Measurements from ENCODE around the gene FAH.

The FAH gene

DNA sequence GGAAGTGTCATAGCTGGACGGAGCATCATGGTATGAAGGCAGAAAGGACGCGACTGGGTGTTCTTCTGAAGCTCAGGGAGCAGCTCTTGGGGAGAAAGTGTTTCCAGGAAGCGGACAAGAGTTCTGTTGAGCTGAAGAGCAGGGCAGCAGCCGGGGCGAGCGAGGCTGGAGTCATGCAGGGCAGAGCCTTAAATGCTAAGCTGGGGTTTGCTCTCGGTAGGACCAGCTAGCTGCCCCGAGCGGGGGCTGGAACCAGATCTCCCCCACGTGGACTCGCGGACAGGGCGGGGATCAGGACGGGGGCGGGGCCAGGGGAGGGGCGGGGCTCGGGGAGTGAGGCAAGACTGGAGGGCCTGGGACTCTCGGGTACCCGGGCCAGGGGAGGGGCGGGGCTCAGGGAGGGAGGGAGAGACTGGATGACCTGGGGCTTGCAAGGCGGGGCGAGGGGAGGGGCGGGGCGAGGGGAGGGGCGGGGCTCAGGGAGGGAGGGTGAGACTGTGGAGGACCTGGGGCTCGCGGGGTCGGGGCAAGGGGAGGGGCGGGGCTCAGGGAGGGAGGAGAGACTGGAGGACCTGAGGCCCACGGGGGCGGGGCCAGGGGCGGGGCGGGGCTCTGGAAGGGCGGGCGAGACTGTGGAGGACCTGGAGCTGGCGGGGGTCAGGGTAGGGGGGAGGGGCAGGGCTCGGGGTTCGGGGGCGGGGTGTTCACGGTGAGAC lies 461 bp upstream of the FAH start:
- DNase-seq, result peak; percentile 85 to 88

DNA sequence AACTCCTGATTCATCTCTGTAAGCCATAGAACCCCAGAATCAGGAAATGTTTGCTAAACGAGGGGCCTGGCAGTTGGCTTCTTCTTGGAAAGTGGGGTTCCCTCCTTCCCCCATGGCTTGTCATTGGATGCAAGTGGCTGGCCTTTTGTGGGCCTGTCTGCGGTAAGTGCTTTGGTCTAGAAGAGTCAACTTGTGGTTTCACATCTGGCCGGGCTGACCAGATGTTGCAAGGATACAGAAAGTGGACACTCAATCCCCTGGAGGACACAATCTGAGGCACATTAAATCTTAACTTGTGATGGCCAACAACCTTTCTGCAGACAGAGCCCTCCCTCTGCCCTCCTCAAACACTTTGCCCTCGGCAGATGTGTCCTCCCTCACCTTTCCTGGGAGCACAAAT lies 1.1 kb downstream of the FAH start:
- DNase-seq, result no peak

DNA sequence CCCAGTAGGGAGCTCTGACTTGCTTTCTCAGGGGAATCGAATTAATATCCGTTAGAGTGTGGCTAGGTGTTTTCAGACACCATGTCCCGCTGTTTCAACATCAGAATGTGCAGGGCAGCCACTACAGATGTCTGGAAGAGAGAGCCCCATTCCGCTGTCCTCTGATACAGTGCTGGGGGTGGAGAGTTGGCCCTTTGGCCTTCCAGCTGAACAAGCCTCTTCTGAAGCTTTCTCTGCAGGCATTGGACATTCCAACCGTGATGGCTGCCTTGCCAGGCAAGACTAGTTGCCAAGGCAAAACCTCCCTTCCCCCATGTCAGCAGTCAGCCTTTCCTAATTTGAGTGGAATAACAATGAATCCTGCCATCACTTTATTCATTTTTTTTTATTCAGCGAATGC lies 1.5 kb downstream of the FAH start:
- DNase-seq, result no peak

DNA sequence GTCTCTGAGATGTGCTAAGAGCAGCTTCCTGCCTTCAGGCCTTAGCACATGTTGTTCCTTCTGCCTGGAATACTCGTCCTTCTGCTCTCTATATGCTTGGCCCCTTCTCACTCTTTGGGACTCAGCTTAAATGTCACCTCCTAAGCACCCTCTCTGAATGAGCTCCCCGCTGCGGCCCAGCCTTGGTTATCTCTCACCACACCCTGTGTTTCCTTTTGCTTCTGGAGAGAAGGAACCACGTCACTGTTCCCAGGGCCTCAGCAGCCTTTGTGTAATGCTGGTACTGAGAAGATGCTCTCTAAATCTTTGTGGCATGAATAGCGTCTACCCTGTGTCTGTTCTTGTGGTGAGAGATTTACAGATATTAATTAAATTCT lies 2.2 kb downstream of the FAH start:
- no peak for DNase-seq

DNA sequence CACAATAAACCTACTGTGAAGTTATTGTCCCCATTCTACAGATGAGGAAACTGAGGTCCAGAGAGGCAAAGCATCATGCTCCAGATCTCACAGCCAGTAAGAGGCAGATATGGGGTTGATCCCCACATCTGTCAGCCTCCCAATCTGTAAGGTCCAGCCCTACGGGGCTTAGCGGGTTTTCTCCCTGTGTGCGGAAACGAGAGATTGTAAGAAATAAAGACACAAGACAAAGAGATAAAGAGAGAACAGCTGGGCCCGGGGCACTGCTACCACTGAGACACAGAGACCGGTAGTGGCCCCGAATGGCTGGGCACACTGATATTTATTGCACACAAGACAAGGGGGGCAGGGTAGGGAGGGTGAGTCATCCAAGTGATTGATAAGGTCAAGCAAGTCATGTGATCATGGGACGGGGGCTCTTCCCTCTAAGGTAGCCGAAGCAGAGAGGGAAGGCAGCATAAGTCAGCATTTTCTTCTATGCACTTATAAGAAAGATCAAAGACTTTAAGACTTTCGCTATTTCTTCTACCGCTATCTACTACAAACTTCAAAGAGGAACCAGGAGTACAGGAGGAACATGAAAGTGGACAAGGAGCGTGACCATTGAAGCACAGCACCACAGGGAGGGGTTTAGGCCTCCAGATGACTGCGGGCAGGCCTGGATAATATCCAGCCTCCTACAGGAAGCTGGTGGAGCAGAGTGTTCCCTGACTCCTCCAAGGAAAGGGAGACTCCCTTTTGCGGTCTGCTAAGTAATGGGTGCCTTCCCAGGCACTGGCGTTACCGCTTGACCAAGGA lies 2.8 kb downstream of the FAH start:
- peak in 1 of 2 experiments; percentile 11 for DNase-seq

DNA sequence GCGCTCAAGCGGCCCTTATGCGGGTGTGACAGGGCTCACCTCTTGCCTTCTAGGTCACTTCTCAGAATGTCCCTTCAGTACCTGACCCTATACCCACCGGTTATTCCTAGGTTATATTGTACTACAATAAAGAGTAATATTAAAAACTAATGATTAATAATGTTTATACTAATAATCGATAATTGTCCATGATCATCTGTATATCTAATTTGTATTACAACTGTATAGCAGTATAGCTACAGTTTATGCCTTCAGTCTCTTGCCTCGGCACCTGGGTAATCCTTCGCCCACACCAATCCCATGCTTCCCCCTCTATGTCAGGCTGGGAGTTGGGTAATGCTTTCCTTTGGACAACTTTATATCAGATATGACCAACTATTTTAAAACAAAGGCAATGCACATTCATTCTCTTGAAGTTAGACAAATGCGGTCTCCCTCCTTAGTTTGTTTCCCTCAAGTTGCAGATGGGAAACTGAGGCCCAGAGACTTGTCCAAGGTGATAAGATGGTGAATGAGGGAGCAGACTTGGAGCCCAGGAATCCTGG lies 3.4 kb downstream of the FAH start:
- no peak for DNase-seq

DNA sequence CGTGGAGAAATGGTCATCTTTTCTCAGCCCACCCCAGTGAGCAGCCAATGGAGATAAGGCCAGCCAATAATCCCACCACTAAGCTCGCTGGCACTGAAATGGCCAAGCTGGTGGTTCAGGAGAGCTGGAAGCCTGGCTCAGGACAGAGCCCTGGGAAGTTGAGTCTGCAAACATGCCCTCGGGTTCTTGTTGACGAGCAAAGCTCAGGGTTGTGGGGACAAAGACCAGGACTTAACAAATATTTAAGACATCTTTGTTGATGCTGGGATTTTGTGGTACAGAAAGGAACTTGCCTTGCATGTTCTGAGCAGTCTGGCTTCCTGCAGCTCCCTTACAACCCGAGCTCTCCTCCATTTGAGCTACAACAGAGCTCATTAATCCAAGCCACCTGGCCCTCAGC lies 4.4 kb downstream of the FAH start:
- DNase-seq, result no peak

DNA sequence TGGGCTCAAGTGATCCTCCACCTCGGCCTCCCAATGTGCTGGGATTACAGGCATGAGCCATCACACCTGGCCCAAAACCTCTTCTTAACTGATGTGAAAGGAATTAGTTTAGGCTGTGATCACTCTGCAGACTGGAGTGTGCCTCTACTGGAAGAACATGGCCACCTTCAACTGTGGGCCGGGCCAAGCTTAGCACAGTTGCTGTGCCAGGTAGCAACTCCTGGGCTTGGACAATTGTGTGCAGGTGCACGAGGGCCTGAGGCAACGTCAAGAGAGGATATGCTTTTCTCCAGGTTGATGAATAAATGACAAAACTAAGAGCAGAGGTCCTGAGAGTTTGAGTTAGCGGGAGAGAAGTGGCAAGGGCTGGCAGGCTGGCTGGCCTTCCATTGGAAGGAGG lies 6.5 kb downstream of the FAH start:
- no peak for DNase-seq

DNA sequence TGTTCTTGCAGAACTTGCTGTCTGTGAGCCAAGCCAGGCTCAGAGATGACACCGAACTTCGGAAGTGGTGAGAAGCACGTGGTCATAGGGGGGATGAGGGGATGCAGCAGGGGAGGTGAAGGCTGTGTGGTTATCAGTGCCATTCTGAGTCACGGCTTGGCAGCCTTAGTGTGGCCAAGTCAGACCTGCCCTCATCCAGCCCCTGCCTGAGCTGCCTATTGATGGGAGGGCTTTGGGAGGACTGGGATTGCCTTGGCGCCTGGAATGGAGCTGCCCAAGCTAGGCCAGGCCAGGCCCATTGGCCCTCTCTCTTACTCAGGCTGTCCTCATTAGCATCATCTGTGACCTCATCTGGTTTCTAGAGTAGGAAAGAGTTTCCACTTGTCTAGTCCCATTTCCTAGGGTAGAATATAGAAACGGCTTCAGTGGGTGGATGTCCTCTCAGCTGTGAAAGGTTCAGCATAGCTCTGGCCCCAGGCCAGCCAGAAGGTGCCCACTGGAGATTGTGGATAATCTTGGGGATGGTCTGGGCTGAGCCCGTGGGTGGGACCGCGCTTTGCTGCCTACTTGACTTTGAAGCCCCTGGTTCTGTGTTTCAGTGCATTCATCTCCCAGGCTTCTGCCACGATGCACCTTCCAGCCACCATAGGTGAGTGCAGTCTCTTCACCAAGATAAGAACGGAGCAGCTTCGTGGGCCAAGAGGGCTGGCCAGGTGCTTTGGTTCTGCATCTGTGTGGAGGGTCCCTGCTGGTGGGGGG lies 7.2 kb downstream of the FAH start:
- no peak for DNase-seq

DNA sequence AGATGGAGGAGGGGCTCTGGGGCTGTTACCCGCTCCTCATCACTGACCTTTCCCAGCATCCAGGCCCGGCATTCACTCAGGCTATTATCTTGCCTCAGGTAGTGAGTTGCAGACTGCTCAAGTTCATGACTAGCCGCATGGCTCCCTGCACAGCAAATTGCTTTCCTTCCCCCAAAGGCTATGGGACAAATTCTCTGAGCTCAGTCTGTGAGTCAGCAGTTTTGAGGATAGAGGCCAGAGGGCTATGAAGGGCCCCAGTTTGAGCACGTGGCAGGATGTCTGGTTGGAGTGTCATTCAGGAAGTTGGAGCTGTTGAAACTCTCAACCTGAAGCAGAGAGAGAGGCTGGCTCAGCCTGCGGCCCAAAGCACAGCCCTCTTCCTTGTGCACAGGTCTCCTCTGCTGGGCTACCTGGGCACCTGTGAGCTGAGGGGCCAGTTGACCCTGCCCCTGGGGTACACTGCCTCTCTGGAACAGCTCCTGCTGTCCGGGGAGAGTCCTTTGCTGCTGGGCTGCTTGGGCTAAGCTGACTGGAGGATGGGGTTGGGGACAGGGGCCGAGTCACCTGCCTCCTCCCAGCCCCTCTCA lies 7.9 kb downstream of the FAH start:
- peak; percentile 98 to 99 for DNase-seq

DNA sequence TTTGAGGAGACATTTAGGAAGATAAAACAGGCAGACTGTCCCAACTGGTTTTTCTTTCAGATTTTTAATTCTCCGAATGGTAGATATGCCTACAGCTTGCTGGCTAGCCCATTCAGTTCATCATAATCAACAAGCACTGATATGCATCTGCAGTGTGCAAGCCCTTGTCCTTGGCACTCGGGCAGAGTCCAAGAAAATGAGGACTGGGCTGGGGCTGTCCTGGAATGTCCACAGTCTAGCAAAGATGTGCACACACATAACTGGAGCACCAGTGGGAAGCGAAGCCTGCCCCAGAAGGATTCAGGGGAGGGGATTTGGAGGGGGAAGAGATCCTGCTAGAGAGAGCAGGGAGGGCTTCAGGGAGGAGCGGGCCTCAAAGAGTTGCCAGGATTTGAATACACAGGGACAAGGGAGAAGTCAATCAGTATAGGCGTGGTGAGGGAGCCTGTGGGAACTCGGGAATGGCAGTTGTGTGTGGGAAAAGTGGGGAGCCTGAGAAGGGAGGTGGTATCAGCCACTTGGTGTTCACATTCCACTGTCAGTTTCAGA lies 8.7 kb downstream of the FAH start:
- DNase-seq, result no peak

DNA sequence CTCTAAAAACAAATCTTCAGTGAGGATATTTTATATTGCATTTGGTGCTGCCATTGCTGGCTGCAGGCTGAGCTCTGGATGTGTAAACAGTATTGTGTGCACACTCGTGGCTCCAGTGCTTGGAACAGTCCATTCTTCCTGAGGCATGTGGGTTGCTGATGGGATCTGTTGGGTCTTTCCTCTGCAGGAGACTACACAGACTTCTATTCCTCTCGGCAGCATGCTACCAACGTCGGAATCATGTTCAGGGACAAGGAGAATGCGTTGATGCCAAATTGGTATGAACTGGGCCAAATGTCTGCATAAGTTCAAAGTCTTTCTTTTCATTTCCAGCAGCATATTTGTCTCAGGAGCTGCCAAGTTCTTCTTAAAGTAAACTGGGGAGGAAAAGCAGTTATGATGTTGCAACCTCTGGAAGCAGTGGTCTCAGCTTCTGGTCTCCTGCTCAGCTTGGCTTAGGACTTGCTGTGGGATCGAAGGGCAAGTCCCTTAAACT lies 9.3 kb downstream of the FAH start:
- DNase-seq, result no peak

DNA sequence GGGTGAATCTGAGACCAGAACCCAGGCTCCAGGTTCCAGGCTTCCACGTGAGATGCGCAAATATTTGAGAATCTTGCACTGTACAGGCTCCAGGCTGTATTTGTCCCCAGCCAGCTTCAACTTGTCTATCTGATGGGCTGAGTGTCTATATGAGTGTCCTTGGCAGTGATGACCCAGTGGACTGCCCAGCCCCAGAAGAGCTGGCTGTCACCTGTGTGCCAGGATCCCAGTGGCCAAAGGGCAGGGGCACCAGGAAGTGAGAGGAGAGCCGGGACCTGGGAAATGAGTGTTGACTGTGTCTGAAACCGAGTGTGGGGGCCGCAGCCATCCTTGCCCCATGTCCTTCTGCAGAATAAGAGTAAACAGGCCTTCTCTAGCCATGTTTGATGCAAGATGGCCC lies 10.4 kb downstream of the FAH start:
- DNase-seq, result no peak

DNA sequence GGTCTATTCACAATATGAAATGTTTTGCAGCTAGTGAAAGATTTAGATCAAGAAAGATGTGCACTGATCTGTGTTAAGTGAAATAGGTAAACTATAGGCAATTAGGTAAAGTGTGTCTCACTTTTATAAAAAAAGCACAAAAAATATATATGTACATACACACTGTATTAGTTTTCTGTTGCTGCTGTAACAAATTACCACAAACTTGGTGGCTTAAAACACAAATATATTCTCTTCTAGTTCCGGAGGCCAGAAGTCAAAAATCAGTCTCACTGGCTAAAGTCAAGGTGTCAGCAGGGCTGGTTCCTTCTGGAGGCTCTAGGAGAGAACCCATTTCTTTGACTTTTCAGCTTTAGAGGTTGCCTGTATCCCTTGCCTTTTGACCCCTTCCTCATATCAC lies 11.1 kb downstream of the FAH start:
- no peak for DNase-seq

DNA sequence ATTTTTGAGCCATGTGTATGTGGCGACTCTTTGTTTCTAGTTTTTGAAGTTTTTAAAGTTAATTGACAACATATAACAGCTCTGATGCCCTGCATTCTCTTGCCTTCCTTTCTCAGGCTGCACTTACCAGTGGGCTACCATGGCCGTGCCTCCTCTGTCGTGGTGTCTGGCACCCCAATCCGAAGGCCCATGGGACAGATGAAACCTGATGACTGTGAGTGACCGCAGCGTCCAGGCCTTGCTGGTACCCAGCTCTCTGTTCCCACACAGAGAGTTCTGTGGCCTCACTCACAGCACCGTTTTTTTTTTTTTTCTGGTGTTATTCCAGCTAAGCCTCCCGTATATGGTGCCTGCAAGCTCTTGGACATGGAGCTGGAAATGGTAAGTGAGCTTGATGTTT lies 15.1 kb downstream of the FAH start:
- DNase-seq, result no peak

DNA sequence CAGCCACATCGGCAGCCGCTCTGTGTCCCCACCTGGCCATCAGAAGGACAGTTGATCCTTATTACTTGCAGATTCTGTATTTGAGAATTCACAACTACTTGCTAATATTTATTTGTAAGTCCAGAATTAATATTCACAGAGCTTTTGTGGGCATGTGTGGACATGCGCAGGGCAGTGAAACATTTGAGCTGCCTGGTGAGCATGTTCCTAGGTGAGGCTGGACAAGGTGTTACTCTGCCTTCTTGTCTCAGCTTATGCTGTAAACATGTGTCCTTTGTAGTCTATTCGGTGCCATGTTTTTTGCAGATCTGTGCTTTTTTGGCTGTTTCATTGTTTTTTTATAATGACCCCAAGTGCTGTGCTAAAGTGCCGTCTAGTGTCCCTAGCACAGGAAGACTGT lies 15.6 kb downstream of the FAH start:
- no peak for DNase-seq

DNA sequence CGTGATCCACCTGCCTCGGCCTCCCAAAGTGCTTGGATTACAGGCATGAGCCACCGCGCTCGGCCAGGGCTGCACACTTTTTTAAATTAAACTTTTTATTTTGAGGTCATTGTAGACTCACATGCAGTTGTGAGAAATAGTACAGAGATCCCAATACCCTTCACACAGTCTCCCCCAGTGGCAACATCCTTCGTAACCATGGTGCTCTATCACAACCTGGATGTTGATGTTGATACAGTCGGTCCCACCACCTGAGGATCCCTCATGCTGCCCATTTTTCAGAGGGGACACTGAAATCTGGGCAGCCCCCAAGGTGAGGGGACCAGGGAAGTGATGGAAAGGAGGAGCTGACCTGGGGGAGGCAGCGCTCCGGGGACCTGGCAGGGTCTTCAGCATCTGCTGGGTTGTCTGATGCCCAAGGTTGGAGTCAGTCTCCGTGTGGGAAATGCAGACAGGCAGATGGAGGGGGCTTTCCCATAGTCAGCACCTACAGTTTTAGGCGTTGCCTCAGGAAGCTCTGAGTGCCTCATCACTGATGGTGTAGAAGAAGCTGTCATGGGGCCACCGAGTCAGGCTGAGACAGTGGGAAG lies 17.1 kb downstream of the FAH start:
- no peak for DNase-seq

DNA sequence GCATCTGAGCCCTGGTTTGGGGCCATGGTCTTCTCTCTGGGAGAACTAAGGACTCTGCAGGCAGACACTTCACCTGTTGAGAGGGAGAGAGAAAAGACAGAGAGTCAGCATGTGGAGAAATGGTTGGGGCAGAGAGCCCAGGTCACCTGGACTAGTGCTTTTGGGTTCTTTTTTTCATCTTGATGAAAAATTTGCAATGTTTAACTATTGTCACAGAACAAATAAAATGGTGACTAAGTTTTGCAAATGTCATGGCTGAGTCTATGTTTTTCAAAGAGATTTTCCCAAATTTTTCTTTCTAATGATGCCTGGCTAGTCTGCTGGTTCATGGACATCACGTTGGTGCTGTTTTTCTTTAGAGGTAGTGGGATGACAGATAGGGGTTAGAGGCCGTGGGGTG lies 17.8 kb downstream of the FAH start:
- no peak for DNase-seq

DNA sequence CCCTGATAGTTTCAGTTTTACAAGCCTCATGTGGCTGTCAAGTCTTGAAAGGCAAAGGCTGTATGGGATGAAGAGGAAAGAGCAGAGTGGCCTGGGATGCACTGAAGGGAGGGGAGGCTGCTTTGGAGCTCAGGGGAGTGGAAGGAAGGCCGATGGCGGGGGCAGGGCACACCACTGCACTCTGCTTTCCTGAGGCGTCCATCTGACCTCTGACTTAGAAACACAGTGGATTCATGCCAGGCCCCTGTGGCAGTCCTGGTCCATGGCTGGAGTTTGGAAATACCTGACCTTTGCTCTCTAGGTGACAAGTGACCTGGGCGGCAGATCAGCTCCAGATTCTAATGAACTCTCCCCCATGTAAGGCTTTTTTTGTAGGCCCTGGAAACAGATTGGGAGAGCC lies 19.0 kb downstream of the FAH start:
- no peak for DNase-seq

DNA sequence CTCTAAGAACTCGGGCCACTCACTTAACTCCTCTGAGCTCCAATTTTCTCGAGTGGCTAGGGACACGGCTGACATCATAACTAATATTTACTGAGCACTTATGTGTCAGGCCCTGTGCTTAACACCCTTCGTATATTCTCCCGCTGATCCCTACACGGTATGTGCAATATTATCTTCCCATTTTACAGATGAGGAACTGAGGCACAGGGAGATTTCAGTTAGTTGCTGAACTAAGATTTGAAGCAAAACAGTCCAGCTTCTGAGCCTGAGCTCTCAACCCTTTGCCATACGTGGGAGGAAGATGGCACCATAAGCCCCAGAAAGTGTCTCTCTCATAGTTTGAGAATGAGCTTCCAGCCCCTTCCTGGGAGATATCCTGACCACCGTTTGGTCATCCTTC lies 19.6 kb downstream of the FAH start:
- no peak for DNase-seq

DNA sequence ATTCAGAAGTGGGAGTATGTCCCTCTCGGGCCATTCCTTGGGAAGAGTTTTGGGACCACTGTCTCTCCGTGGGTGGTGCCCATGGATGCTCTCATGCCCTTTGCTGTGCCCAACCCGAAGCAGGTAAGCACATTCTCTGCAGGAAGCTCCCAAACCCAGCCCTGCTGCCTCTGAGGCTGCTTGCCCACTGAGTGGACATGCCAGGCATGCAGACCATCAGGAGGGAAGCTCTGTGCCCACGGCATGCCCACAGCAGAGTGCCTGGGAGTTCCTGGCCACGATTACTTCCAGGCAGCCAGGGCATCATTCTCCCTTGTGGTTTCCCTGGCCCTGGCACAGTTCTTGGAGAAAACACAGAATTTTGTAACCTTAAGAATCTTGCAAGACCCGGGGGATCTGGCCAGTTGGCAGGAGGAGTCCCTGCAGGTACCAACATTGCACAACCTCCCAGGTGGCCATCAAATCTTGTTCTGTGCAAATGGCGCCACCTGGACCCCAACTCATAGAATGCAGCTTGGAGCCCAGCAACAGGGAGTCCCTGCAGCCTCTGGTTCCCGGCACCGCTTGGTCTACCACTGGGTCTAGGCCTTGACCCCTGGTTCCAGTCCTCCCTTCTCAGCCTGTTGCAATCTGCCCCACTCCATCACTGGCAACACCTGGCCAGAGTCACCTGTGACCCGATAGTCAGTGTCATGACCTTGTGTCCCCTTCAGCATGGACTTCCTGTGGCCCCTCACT lies 20.4 kb downstream of the FAH start:
- peak; percentile 37 to 68 for DNase-seq

All from Kasumi-1 (cell line).